Liver (tissue), 9 donors: ENCODE data around the gene KDM4C. TPM values are rescaled to one million over a fixed set of nuclear protein-coding genes. Genes with fewer than 3 reads are reported as not detected.

ENCODE experiments used
- DNase-seq: peaks from one replicate; pipeline ENCODE4 v3.0.0-alpha.2; 2017; ENCODE audit warnings: low spot score
- H3K27ac ChIP-seq, 2 donors: one replicate each; pipeline ENCODE4 v1.7.0; 2013; ENCODE audit warnings: inconsistent platforms in 2 of 2, low read length in 2 of 2, control low read depth in 1 of 2, low read depth in 1 of 2, mild to moderate bottlenecking in 1 of 2
- H3K27me3 ChIP-seq, 4 donors: one replicate each; pipeline versions ENCODE4 v1.6.1 to v1.7.0; 2013; ENCODE audit warnings: low read length in 3 of 4, inconsistent platforms in 1 of 4, mild to moderate bottlenecking in 1 of 4, moderate library complexity in 1 of 4; ENCODE audit not compliant: control insufficient read depth in 4 of 4, insufficient read depth in 4 of 4
- H3K36me3 ChIP-seq, 4 donors: one replicate each; pipeline versions ENCODE4 v1.6.1 to v1.7.0; 2013; ENCODE audit warnings: low read length in 3 of 4, mild to moderate bottlenecking in 3 of 4, low read depth in 1 of 4, moderate library complexity in 1 of 4; ENCODE audit not compliant: control insufficient read depth in 4 of 4, insufficient read depth in 3 of 4
- H3K4me1 ChIP-seq, 4 donors: one replicate each; pipeline versions ENCODE4 v1.6.1 to v1.7.0; 2013; ENCODE audit warnings: low read length in 3 of 4, mild to moderate bottlenecking in 3 of 4, moderate library complexity in 1 of 4; ENCODE audit not compliant: control insufficient read depth in 4 of 4, insufficient read depth in 4 of 4
- H3K4me3 ChIP-seq, 3 donors: one replicate each; pipeline versions ENCODE4 v1.6.1 to v1.7.0; 2013; ENCODE audit warnings: low read length in 3 of 3, control low read depth in 1 of 3, low read depth in 1 of 3, mild to moderate bottlenecking in 1 of 3
- H3K9ac ChIP-seq, 2 donors: one replicate each; pipeline ENCODE4 v1.7.0; 2013; ENCODE audit warnings: low read length in 2 of 2, mild to moderate bottlenecking in 2 of 2, moderate library complexity in 2 of 2, control low read depth in 1 of 2, low read depth in 1 of 2
- H3K9me3 ChIP-seq, 4 donors: one replicate each; pipeline versions ENCODE4 v1.6.1 to v1.7.0; 2013; ENCODE audit warnings: low read length in 3 of 4; ENCODE audit not compliant: control insufficient read depth in 4 of 4
- ATF3 ChIP-seq: IDR thresholded peaks from 2 replicates; pipeline ENCODE4 v1.6.1; 2016; ENCODE audit warnings: antibody characterized with exemption
- CTCF ChIP-seq: fragments of 150-350 bp; IDR thresholded peaks from 2 replicates; pipeline ENCODE4 v1.5.1; 2017; ENCODE audit warnings: improper control_type of control experiment, low read depth, low read length; ENCODE audit not compliant: missing input control
- EGR1 ChIP-seq, 2 donors: IDR thresholded peaks; 2 replicates each; pipeline ENCODE4 v1.6.1; 2016 to 2018; ENCODE audit warnings: antibody characterized with exemption in 2 of 2, low read depth in 2 of 2
- FOXA1 ChIP-seq: IDR thresholded peaks from 2 replicates; pipeline ENCODE4 v1.6.1; 2016; ENCODE audit warnings: antibody characterized with exemption
- FOXA2 ChIP-seq: IDR thresholded peaks from 2 replicates; pipeline ENCODE4 v1.6.1; 2016; ENCODE audit warnings: antibody characterized with exemption
- GABPA ChIP-seq, 2 donors: IDR thresholded peaks in 1 of 2; conservative IDR thresholded peaks in 1 of 2; 2 replicates each; pipeline ENCODE4 v1.6.1; 2016; ENCODE audit warnings: antibody characterized with exemption in 2 of 2, mild to moderate bottlenecking in 1 of 2, moderate library complexity in 1 of 2
- HNF4A ChIP-seq, 2 donors: conservative IDR thresholded peaks; 2 replicates each; pipeline ENCODE4 v1.6.1; 2016; ENCODE audit warnings: antibody characterized with exemption in 2 of 2, mild to moderate bottlenecking in 2 of 2
- JUND ChIP-seq, 2 donors: IDR thresholded peaks; 2 replicates each; pipeline ENCODE4 v1.6.1; 2016; ENCODE audit warnings: antibody characterized with exemption in 2 of 2
- MAX ChIP-seq: IDR thresholded peaks from 2 replicates; pipeline ENCODE4 v1.6.1; 2016; ENCODE audit warnings: antibody characterized with exemption
- NR2F2 ChIP-seq: IDR thresholded peaks from 2 replicates; pipeline ENCODE4 v1.6.1; 2016; ENCODE audit warnings: antibody characterized with exemption
- RAD21 ChIP-seq, 2 donors: IDR thresholded peaks; 2 replicates each; pipeline ENCODE4 v1.6.1; 2016; ENCODE audit warnings: antibody characterized with exemption in 2 of 2, mild to moderate bottlenecking in 2 of 2
- SP1 ChIP-seq: IDR thresholded peaks from 2 replicates; pipeline ENCODE4 v1.6.1; 2018; ENCODE audit warnings: antibody characterized with exemption, mild to moderate bottlenecking
- TAF1 ChIP-seq: conservative IDR thresholded peaks from 2 replicates; pipeline ENCODE4 v1.6.1; 2016; ENCODE audit warnings: antibody characterized with exemption, mild to moderate bottlenecking
- YY1 ChIP-seq: IDR thresholded peaks from 2 replicates; pipeline ENCODE4 v1.6.1; 2016; ENCODE audit warnings: antibody characterized with exemption, mild to moderate bottlenecking
- ZBTB33 ChIP-seq: IDR thresholded peaks from 2 replicates; pipeline ENCODE4 v1.6.1; 2016; ENCODE audit warnings: antibody characterized with exemption
- WGBS: extraction: QIAGEN DNeasy Blood & Tissue Kit; methylation state at CpG from one replicate; pipeline ENCODE4 v1.1.7; 2013; 5-methylcytosine and 5-hydroxymethylcytosine counted together
- polyA plus RNA-seq, 2 donors: library from polyadenylated mRNA; stranded (reverse) in 1 of 2; unstranded in 1 of 2; fragments of 200-250 nt in 1 of 2; fragments of >200 nt in 1 of 2; fragmentation: Nextera tagmentation in 1 of 2; extraction: Ambion mirVana in 1 of 2; gene quantifications; one replicate each; pipeline versions ENCODE4 v1.2.1 to v1.2.3, GENCODE V29; 2013 to 2015
- total RNA-seq, 2 donors: library from RNA; depleted of rRNA; stranded (reverse); fragments of >200 nt; gene quantifications; one replicate each; pipeline ENCODE4 v1.2.3, GENCODE V29; 2014
- donor health status: healthy.
- donor health status: healthy.
- donor health status: healthy.
- donor health status: healthy.
- donor health status: healthy.

The KDM4C gene
- total and polyA plus RNA-seq, 4 donors = 4.3 to 40.2 (median 24.0) TPM

GRCh38 chr9:6897898-6898302 is 140.1 kb downstream of the KDM4C start:
- H3K27me3 ChIP-seq = no peaks in the 10 kb centered on the region
- no peak for DNase-seq
- no peaks in the 10 kb centered on the region for H3K9me3 ChIP-seq
- H3K27ac ChIP-seq = no peak overlapping the region
- H3K4me3 ChIP-seq = no peak overlapping the region
- H3K4me1 ChIP-seq = peaks cover 0 to 3% (median 1%) of the 10 kb centered on the region in 4 donors
- no peak overlapping the region for H3K9ac ChIP-seq
- TF ChIP-seq EGR1 (IDR thresholded peaks at IDR 0.05; ENCODE audit: low read depth in 2 of 2) = no peak
- TF ChIP-seq CTCF = no peak
- peaks cover 0 to 9% (median 3%) of the 10 kb centered on the region in 4 donors for H3K36me3 ChIP-seq
- 66% methylated on average over 7 of the region's 7 CpGs for WGBS

GRCh38 chr9:6899274-6899673 is 141.5 kb downstream of the KDM4C start:
- no peaks in the 10 kb centered on the region for H3K9me3 ChIP-seq
- no peak for TF ChIP-seq SP1
- no peak for TF ChIP-seq RAD21 (IDR thresholded peaks at IDR 0.05)
- no peak for TF ChIP-seq JUND (IDR thresholded peaks at IDR 0.05)
- TF ChIP-seq HNF4A (conservative IDR thresholded peaks at IDR 0.05) = no peak
- no peak for TF ChIP-seq FOXA1
- no peak for TF ChIP-seq MAX
- no peak for TF ChIP-seq FOXA2
- no peak for TF ChIP-seq NR2F2
- no peak for TF ChIP-seq YY1
- no peak for TF ChIP-seq ZBTB33
- no peak for TF ChIP-seq TAF1
- TF ChIP-seq GABPA (IDR thresholded peaks at IDR 0.05 in 1 of 2, conservative IDR thresholded peaks at IDR 0.05 in 1 of 2) = no peak
- no peak for TF ChIP-seq ATF3
- no peak overlapping the region for H3K9ac ChIP-seq
- 89% methylated on average over 1 of the region's 1 CpG for WGBS
- no peaks in the 10 kb centered on the region for H3K27me3 ChIP-seq
- no peak overlapping the region for H3K4me3 ChIP-seq
- no peak overlapping the region for H3K27ac ChIP-seq
- H3K4me1 ChIP-seq = peaks cover 0 to 3% (median 1%) of the 10 kb centered on the region in 4 donors
- DNase-seq = peak; percentile 45
- peaks cover 0 to 7% (median 0%) of the 10 kb centered on the region in 4 donors for H3K36me3 ChIP-seq

GRCh38 chr9:6900440-6900883 is 142.7 kb downstream of the KDM4C start:
- Histone ChIP-seq H3K4me3 (no peak overlapping the region), H3K9me3 (no peaks in the 10 kb centered on the region), H3K4me1 (peaks cover 0 to 6% (median 3%) of the 10 kb centered on the region in 4 donors), H3K27me3 (no peaks in the 10 kb centered on the region), H3K36me3 (no peaks in the 10 kb centered on the region), H3K27ac (no peak overlapping the region), H3K9ac (no peak overlapping the region)
- no peak for TF ChIP-seq CTCF
- TF ChIP-seq HNF4A (conservative IDR thresholded peaks at IDR 0.05) = peak; percentile 31 to 39
- TF ChIP-seq YY1 = no peak
- 70% methylated on average over 7 of the region's 7 CpGs for WGBS
- DNase-seq = no peak
